Liver (tissue), 9 donors: ENCODE data around the gene HOXD8. TPM values are rescaled to one million over a fixed set of nuclear protein-coding genes. Genes with fewer than 3 reads are reported as not detected.

Source experiments
- DNase-seq: peaks from one replicate; pipeline ENCODE4 v3.0.0-alpha.2; 2017; ENCODE audit warnings: low spot score
- H3K27ac ChIP-seq, 2 donors: one replicate each; pipeline ENCODE4 v1.7.0; 2013; ENCODE audit warnings: inconsistent platforms in 2 of 2, low read length in 2 of 2, control low read depth in 1 of 2, low read depth in 1 of 2, mild to moderate bottlenecking in 1 of 2
- H3K27me3 ChIP-seq, 4 donors: one replicate each; pipeline versions ENCODE4 v1.6.1 to v1.7.0; 2013; ENCODE audit warnings: low read length in 3 of 4, inconsistent platforms in 1 of 4, mild to moderate bottlenecking in 1 of 4, moderate library complexity in 1 of 4; ENCODE audit not compliant: control insufficient read depth in 4 of 4, insufficient read depth in 4 of 4
- H3K36me3 ChIP-seq, 4 donors: one replicate each; pipeline versions ENCODE4 v1.6.1 to v1.7.0; 2013; ENCODE audit warnings: low read length in 3 of 4, mild to moderate bottlenecking in 3 of 4, low read depth in 1 of 4, moderate library complexity in 1 of 4; ENCODE audit not compliant: control insufficient read depth in 4 of 4, insufficient read depth in 3 of 4
- H3K4me1 ChIP-seq, 4 donors: one replicate each; pipeline versions ENCODE4 v1.6.1 to v1.7.0; 2013; ENCODE audit warnings: low read length in 3 of 4, mild to moderate bottlenecking in 3 of 4, moderate library complexity in 1 of 4; ENCODE audit not compliant: control insufficient read depth in 4 of 4, insufficient read depth in 4 of 4
- H3K4me3 ChIP-seq, 3 donors: one replicate each; pipeline versions ENCODE4 v1.6.1 to v1.7.0; 2013; ENCODE audit warnings: low read length in 3 of 3, control low read depth in 1 of 3, low read depth in 1 of 3, mild to moderate bottlenecking in 1 of 3
- H3K9ac ChIP-seq, 2 donors: one replicate each; pipeline ENCODE4 v1.7.0; 2013; ENCODE audit warnings: low read length in 2 of 2, mild to moderate bottlenecking in 2 of 2, moderate library complexity in 2 of 2, control low read depth in 1 of 2, low read depth in 1 of 2
- H3K9me3 ChIP-seq, 4 donors: one replicate each; pipeline versions ENCODE4 v1.6.1 to v1.7.0; 2013; ENCODE audit warnings: low read length in 3 of 4; ENCODE audit not compliant: control insufficient read depth in 4 of 4
- CTCF ChIP-seq: fragments of 150-350 bp; IDR thresholded peaks from 2 replicates; pipeline ENCODE4 v1.5.1; 2017; ENCODE audit warnings: improper control_type of control experiment, low read depth, low read length; ENCODE audit not compliant: missing input control
- EGR1 ChIP-seq, 2 donors: IDR thresholded peaks; 2 replicates each; pipeline ENCODE4 v1.6.1; 2016 to 2018; ENCODE audit warnings: antibody characterized with exemption in 2 of 2, low read depth in 2 of 2
- FOXA1 ChIP-seq: IDR thresholded peaks from 2 replicates; pipeline ENCODE4 v1.6.1; 2016; ENCODE audit warnings: antibody characterized with exemption
- FOXA2 ChIP-seq: IDR thresholded peaks from 2 replicates; pipeline ENCODE4 v1.6.1; 2016; ENCODE audit warnings: antibody characterized with exemption
- HNF4A ChIP-seq, 2 donors: conservative IDR thresholded peaks; 2 replicates each; pipeline ENCODE4 v1.6.1; 2016; ENCODE audit warnings: antibody characterized with exemption in 2 of 2, mild to moderate bottlenecking in 2 of 2
- HNF4G ChIP-seq: IDR thresholded peaks from 2 replicates; pipeline ENCODE4 v1.6.1; 2016; ENCODE audit warnings: antibody characterized with exemption
- JUND ChIP-seq, 2 donors: IDR thresholded peaks; 2 replicates each; pipeline ENCODE4 v1.6.1; 2016; ENCODE audit warnings: antibody characterized with exemption in 2 of 2
- MAX ChIP-seq: IDR thresholded peaks from 2 replicates; pipeline ENCODE4 v1.6.1; 2016; ENCODE audit warnings: antibody characterized with exemption
- NR2F2 ChIP-seq: IDR thresholded peaks from 2 replicates; pipeline ENCODE4 v1.6.1; 2016; ENCODE audit warnings: antibody characterized with exemption
- RAD21 ChIP-seq, 2 donors: IDR thresholded peaks; 2 replicates each; pipeline ENCODE4 v1.6.1; 2016; ENCODE audit warnings: antibody characterized with exemption in 2 of 2, mild to moderate bottlenecking in 2 of 2
- RXRA ChIP-seq, 2 donors: IDR thresholded peaks; 2 replicates each; pipeline ENCODE4 v1.6.1; 2017 to 2018; ENCODE audit warnings: antibody characterized with exemption in 2 of 2, mild to moderate bottlenecking in 1 of 2
- SP1 ChIP-seq: IDR thresholded peaks from 2 replicates; pipeline ENCODE4 v1.6.1; 2018; ENCODE audit warnings: antibody characterized with exemption, mild to moderate bottlenecking
- TAF1 ChIP-seq: conservative IDR thresholded peaks from 2 replicates; pipeline ENCODE4 v1.6.1; 2016; ENCODE audit warnings: antibody characterized with exemption, mild to moderate bottlenecking
- YY1 ChIP-seq: IDR thresholded peaks from 2 replicates; pipeline ENCODE4 v1.6.1; 2016; ENCODE audit warnings: antibody characterized with exemption, mild to moderate bottlenecking
- WGBS: extraction: QIAGEN DNeasy Blood & Tissue Kit; methylation state at CpG from one replicate; pipeline ENCODE4 v1.1.7; 2013; 5-methylcytosine and 5-hydroxymethylcytosine counted together
- polyA plus RNA-seq, 2 donors: library from polyadenylated mRNA; stranded (reverse) in 1 of 2; unstranded in 1 of 2; fragments of 200-250 nt in 1 of 2; fragments of >200 nt in 1 of 2; fragmentation: Nextera tagmentation in 1 of 2; extraction: Ambion mirVana in 1 of 2; gene quantifications; one replicate each; pipeline versions ENCODE4 v1.2.1 to v1.2.3, GENCODE V29; 2013 to 2015
- total RNA-seq, 2 donors: library from RNA; depleted of rRNA; stranded (reverse); fragments of >200 nt; gene quantifications; one replicate each; pipeline ENCODE4 v1.2.3, GENCODE V29; 2014
- TF ChIP-seq, protein P1 (sequence below): IDR thresholded peaks from 2 replicates; pipeline ENCODE4 v1.6.1; 2016; ENCODE audit warnings: antibody characterized with exemption
- donor health status: healthy.
- donor health status: healthy.
- donor health status: healthy.
- donor health status: healthy.
- donor health status: healthy.

Gene HOXD8
- total and polyA plus RNA-seq, 4 donors: 0.06 to 0.19 (median 0.08) TPM; not detected in 1

- DNase-seq: no peak
- Histone ChIP-seq H3K36me3 (no peaks in the 10 kb centered on the region), H3K4me1 (peaks cover 4 to 10% (median 9%) of the 10 kb centered on the region in 4 donors), H3K4me3 (peak overlapping the region in 1 of 3 donors; percentile 47), H3K27ac (no peak overlapping the region), H3K9me3 (peaks cover 0 to 3% (median 0%) of the 10 kb centered on the region in 4 donors), H3K27me3 (peaks cover 20 to 51% (median 26%) of the 10 kb centered on the region in 4 donors), H3K9ac (no peak overlapping the region)
- 6% methylated on average over 40 of the region's 40 CpGs for WGBS
- TF ChIP-seq JUND (IDR thresholded peaks at IDR 0.05) (no peak), SP1 (no peak), EGR1 (IDR thresholded peaks at IDR 0.05; ENCODE audit: low read depth in 2 of 2) (no peak), FOXA1 (no peak), NR2F2 (no peak), MAX (no peak), RAD21 (IDR thresholded peaks at IDR 0.05) (no peak), FOXA2 (no peak), HNF4G (no peak), HNF4A (conservative IDR thresholded peaks at IDR 0.05) (no peak)
- TF ChIP-seq, protein P1, sequence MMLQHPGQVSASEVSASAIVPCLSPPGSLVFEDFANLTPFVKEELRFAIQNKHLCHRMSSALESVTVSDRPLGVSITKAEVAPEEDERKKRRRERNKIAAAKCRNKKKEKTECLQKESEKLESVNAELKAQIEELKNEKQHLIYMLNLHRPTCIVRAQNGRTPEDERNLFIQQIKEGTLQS: no peak
Measured at GRCh38 chr2:176123411-176124109, 5.9 kb upstream of the HOXD8 start.

DNA sequence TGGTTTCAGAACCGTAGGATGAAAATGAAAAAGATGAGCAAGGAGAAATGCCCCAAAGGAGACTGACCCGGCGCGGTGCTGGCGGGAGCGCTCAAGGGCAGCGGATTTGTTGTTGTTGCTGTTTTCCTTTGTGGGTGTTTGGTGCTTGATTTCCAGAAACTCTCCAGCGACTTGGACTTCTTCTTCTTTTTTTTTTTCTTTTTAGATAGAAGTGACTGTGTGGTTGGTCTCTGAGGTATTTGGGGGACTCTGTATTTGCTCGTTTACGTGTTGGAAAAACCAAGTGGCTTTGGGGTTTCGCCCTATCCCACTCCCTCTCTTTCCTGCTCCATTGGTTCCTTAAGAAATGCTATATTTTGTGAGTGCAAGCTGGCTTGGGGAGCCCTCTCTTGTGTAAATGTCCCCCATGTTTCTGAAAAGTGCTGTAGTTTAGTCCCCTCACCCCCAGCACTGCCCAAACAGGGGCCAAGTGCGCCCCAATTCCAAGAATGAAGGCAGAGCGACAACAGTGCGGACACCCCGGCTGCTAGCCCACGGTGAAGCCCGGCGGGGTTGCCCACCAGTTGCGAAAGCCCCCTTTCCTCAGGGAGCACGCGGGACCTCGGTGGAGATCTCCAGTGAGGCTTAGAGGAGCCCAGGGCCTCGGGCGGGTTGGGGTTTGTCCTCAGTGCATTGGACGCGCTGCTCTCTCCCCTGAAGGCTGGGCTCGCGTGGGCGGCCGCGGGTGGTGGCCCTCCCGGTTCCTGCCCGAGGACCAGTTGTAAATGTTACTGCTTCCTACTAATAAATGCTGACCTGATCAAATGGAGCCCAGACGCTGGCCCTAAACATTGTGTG is 5.2 kb upstream of the HOXD8 start:
- Histone ChIP-seq H3K4me1 (peaks cover 4 to 13% (median 9%) of the 10 kb centered on the region in 4 donors), H3K27me3 (peaks cover 20 to 48% (median 24%) of the 10 kb centered on the region in 4 donors), H3K9ac (no peak overlapping the region), H3K27ac (no peak overlapping the region), H3K4me3 (no peak overlapping the region), H3K9me3 (peaks cover 0 to 3% (median 0%) of the 10 kb centered on the region in 4 donors), H3K36me3 (no peaks in the 10 kb centered on the region)
- TF ChIP-seq RXRA (IDR thresholded peaks at IDR 0.05) (no peak), EGR1 (IDR thresholded peaks at IDR 0.05; ENCODE audit: low read depth in 2 of 2) (no peak), FOXA2 (no peak), YY1 (no peak), HNF4G (no peak), FOXA1 (no peak), HNF4A (conservative IDR thresholded peaks at IDR 0.05) (no peak), CTCF (no peak), JUND (IDR thresholded peaks at IDR 0.05) (no peak), NR2F2 (no peak), TAF1 (no peak)
- TF ChIP-seq, protein P1: no peak
- 14% methylated on average over 34 of the region's 34 CpGs for WGBS
- DNase-seq: no peak
